COLO668 (cell line): ENCODE data around the gene WDR90.

Experiments
- DNase-seq: peaks from one replicate; lab custom pipeline; 2025; ENCODE audit not compliant: unreplicated experiment; lab: John Stamatoyannopoulos, UW

The WDR90 gene

DNA sequence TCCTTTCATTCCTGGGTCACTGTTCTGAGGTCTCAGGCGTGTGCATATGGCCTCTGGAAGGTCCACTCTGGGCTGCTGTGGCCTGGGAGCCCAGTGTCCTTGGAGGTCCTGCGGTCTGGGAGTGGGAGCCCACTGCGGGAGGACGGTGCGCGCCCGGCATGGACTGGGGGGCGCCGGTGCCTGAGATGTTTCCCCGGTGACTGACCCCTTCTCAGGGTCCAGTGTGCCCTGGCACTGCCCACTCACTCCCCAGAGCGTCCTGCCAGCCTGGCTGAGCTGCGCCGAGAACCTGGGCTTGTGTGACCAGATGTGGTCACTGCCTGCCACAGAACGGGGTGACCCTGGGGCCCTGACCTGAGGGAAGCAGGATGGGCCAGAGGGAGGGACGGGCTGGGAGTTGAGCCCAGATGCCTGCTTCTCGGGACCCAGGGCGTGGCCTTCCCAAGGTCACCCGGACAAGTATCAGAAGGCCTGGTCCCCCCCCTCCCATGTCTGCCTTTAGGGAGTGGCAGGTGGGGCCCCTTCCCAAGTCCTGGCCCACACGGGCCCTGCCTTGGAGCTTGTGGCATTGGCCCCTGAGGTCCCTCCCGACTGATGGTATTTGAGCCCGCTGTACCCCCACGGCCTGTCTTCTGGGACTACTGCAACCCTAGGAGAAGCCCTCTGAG, 25.2 kb downstream of the WDR90 start:
- no peak for DNase-seq

DNA sequence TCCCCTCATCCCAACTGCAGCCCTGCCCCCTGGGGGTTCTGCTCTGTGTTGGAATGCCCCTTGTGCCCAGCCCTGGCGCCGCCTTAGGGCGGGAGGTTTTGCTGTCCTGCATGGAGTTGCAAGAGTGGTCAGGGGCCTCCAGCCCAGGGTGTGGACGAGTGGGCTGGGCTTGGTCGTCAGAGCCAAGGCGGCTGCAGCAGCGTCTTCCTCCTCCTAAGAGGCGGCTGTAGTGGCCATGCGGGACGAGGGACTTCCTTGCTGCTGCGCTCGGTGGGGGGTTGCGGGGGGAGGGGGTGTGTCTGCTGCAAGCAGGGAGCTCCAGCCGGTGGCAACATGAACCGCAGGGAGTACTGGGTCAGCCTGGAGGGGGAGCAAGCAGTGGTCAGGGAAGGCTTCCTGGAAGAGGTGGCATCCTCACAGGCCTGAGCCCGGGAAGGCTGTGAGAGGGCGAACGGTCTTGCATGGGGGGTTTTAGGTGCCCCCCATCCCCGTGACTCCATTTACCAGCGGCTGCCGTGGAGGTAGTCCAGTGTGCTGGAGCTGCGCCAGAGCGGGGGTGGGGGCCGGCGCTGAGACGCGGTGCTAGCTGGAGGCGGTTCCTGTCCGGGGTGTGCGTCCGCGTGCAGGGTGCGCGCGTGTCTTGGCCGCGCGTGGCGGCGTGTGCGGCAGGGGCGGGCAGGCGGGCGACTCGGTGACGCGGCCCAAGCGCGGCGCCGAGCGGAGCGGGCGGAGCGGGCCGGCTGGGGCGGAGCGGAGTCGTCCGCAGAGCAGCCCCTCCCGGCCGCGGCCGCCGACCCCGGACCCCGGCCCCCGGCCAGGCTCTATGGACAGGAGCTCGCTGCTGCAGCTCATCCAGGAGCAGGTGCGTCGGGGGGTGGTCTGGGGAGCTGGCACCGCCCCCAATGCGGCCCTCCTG, 26.1 kb downstream of the WDR90 start, which contains the start of gene RHBDL1:
TSS of gene RHBDL1 (plus strand) at position 704 of the 916 bp plus-strand sequence. CDS start at position 824, 120 bp downstream.
- DNase-seq: peak; percentile 41

DNA sequence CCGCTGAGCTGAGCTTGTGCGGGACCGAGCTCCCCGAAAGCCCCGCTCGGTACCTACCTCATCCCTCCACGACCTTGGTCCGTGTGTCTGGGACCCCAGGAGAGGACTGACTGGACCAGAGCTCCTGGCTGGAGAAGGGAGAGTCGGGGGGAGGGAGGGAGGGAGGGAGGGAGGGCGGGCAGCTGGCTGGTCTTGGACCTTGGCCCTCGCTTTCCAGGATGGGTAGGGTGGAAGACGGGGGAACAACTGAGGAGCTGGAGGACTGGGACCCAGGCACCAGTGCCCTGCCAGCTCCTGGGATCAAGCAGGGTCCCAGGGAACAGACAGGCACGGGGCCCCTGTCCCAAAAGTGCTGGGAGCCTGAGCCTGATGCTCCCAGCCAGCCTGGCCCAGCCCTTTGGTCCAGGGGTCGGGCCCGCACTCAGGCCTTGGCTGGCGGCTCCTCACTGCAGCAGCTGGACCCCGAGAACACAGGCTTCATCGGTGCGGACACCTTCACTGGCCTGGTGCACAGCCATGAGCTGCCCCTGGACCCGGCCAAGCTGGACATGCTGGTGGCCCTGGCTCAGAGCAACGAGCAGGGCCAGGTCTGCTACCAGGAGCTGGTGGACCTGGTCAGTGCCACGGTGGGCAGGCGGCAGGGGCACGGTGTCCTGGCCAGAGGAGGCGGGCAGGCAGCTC, 26.9 kb downstream of the WDR90 start:
- peak; percentile 38 for DNase-seq

DNA sequence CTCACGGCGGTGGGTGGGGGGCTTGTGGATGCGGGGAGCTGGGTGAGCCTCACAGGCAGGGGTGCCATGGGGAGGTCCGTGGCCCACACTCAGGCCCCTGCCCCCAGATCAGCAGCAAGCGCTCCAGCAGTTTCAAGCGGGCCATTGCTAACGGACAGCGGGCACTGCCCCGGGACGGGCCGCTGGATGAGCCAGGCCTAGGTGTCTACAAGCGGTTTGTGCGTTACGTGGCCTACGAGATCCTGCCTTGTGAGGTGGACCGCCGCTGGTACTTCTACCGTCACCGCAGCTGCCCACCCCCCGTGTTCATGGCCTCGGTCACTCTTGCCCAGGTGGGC, 27.4 kb downstream of the WDR90 start:
- DNase-seq: no peak

DNA sequence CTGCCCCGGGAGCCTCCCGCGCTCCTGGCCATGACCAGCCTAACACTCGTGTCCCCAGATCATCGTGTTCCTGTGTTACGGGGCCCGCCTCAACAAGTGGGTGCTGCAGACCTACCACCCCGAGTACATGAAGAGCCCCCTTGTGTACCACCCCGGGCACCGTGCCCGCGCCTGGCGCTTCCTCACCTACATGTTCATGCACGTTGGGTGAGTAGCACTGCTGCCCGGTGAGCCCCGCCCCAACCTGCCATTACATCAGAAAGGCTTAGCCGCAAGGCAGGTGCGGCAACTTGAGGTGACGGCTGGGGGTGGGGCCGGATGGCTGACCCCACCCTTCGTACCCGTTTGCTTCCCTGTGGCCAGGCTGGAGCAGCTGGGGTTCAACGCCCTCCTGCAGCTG, 27.7 kb downstream of the WDR90 start:
- peak; percentile 95 for DNase-seq

DNA sequence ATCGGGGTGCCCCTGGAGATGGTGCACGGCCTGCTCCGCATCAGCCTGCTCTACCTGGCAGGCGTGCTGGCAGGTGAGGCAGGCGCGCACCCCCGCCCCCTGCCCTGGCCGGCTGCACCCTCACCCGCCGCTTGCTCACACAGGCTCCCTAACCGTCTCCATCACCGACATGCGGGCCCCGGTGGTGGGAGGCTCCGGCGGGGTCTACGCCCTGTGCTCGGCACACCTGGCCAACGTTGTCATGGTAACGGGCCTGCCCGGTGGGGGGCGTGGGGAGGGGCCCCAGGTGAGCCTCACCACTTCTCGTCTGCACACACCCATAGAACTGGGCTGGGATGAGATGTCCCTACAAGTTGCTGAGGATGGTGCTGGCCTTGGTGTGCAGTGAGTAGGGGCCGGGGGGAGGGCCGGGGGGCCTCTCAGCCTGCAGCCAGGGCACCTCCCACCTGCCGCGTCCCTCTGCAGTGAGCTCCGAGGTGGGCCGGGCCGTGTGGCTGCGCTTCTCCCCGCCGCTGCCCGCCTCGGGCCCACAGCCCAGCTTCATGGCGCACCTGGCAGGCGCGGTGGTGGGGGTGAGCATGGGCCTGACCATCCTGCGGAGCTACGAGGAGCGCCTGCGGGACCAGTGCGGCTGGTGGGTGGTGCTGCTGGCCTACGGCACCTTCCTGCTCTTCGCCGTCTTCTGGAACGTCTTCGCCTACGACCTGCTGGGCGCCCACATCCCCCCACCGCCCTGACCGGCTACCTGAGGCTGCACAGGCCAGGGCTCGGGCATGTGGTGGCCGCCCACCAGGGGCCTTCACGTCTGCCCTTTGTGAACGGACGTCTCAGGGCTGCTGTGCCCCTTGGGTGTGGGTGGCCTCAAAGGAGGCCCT, 28.4 kb downstream of the WDR90 start:
- DNase-seq: peak; percentile 72

DNA sequence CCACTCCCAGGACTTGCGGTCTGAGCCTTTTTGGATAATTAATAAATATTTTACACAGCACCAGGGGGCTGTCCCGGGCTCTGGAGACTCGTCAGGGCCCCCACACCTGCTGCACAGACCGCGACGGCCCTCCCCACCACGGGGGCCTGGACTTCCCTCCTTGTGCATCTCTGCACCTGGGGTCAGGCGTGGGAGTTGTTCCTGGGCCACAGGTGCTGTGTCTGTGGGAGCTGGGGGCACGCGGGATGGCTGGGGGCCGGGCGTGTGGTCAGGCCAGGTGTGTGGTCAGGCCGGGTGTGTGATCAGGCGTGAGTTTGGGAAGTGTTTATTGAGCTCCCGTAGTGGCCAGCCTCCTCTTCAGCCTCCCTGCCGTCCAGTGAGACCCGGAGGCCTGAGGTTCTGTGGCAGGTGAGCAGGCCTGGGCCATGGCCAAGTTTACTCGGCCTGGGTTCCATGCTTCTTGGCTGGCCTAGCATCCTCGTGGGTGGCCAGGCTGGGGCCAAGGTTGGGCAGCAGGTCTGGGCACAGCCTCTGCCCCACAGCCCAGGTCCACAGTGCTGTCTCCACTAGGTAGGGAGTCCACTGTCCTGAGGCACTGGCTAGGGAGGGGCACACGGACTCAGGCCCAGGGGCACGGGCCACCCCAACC, 29.2 kb downstream of the WDR90 start:
- DNase-seq: peak; percentile 16

DNA sequence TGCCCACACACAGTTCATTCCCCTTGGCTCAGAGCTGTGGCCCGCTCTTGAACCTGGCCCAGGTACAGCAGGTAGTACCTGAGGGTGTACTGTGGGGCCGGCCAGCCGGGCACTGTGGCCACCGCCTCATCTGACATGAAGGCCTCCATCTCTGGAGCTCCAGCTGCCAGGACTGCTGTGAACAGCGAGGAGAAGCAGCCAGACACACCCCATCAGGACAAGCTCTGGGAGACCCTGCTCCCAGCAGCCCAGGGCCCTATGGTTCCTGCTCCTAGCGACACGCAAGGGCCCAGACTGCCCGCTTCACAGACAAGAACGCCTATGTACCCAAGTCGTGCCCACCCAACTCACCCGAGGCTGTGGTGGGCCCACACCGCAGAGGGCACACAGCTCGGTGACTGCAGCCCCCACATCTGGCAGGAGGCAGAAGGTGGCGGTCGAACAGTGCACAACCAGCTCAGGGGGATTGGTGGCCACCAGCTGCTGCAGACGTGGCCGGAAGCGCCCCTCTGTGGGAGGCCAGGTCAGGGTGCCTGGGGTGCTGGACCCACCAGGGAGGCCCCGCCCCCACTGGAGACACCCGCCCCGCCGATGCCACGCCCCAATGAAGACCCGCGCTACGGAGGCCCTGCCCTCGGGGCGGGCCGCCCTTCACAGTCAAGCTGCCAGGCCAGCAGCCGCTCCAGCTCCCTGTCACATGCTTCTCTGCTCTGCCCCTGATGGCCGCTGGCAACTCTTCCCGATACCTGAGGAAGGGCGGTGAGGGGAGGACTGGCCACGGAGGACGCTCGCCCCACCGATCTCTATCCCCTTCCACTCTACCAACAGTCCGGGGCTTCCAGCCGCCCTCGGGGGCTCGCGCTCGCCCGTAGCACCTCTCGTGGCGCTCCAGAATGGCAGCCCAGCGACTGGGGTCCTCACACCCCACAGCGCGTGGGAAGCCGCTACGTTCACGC, 30.0 kb downstream of the WDR90 start:
- DNase-seq: peak; percentile 82

DNA sequence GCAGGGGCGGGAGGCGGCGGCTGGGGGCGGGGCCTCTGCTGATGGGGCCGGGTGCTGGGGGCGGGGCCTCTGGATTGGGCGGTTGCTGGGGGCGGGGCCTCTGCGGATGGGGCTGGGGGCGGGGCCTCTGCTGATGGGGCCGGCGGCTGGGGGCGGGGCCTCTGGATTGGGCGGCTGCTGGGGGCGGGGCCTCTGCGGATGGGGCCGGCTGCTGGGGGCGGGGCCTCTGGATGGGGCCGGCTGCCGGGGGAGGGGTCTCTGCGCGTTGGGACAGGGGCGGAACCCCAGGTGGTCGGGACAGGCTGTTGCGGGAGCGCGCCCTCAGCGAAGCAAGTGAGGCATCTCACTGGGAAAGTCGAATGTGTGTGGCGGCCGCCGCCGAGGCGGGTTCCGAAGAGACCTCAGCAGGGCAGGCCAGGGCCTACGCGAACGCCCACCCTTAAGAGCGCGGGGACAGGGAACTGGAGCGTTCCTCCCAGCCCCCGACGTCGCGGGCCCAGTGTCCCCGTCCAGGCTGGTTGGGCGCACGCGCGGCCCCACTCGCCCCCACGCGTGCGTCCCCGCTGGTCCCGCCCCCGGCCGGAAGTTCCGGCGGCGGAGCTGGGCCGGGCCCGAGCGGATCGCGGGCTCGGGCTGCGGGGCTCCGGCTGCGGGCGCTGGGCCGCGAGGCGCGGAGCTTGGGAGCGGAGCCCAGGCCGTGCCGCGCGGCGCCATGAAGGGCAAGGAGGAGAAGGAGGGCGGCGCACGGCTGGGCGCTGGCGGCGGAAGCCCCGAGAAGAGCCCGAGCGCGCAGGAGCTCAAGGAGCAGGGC, 30.9 kb downstream of the WDR90 start, which contains the start of gene STUB1:
TSS of gene STUB1 (plus strand) at position 597 of the 811 bp plus-strand sequence. CDS start at position 713, 116 bp downstream.
- peak; percentile 89 for DNase-seq

DNA sequence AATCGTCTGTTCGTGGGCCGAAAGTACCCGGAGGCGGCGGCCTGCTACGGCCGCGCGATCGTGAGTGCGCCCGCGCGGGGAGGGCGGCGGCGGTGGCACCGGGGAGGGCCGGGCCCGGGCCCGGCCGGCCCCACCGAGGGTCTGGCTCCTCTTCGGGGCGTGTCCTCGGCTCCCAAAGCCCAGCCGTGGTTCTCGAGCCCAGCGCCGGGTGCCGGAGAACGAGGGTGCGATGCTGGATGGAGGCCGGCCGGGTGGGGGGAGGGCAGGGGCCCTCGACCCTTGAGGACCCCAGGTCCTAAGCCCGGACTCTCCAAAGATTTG, 31.4 kb downstream of the WDR90 start:
- no peak for DNase-seq

DNA sequence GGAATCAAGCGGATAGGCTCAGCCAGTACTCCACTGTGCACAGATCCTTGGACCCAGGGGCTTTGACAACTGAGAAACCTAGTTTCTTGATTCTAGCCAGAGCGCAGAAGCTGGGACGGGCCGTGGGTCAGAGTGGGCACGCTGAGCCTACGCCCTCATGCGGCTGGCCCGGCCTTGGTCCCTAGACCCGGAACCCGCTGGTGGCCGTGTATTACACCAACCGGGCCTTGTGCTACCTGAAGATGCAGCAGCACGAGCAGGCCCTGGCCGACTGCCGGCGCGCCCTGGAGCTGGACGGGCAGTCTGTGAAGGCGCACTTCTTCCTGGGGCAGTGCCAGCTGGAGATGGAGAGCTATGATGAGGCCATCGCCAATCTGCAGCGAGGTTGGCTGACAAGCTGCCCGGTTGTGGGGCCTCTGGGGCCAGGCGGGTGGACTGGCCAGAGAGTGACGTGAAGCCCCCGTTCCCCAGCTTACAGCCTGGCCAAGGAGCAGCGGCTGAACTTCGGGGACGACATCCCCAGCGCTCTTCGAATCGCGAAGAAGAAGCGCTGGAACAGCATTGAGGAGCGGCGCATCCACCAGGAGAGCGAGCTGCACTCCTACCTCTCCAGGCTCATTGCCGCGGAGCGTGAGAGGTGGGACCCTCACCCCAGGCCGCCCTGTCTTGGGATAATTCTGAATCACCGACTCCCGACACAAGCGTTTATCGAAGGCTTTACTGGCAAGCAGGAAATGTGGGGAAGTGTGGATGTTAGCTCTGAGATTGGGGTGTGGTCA, 32.0 kb downstream of the WDR90 start:
- DNase-seq: peak; percentile 66

DNA sequence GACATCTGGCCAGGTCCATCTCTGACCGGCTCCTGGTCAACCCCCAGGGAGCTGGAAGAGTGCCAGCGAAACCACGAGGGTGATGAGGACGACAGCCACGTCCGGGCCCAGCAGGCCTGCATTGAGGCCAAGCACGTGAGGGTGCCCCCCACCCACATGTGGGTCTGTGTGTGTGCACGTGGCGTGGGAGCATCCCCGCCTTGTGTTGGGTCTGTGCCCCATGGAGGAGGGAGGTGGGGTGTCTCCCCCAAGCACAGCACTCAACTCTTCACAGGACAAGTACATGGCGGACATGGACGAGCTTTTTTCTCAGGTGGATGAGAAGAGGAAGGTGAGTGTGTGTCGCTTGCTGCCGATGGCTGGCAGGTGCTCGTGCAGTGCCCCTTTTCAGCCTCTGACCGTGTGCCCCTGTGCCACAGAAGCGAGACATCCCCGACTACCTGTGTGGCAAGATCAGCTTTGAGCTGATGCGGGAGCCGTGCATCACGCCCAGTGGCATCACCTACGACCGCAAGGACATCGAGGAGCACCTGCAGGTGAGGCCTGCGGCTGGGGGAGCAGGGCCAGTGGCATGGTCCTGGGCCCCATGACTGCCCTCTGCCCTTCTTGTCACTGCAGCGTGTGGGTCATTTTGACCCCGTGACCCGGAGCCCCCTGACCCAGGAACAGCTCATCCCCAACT, 32.7 kb downstream of the WDR90 start:
- DNase-seq: peak; percentile 50

DNA sequence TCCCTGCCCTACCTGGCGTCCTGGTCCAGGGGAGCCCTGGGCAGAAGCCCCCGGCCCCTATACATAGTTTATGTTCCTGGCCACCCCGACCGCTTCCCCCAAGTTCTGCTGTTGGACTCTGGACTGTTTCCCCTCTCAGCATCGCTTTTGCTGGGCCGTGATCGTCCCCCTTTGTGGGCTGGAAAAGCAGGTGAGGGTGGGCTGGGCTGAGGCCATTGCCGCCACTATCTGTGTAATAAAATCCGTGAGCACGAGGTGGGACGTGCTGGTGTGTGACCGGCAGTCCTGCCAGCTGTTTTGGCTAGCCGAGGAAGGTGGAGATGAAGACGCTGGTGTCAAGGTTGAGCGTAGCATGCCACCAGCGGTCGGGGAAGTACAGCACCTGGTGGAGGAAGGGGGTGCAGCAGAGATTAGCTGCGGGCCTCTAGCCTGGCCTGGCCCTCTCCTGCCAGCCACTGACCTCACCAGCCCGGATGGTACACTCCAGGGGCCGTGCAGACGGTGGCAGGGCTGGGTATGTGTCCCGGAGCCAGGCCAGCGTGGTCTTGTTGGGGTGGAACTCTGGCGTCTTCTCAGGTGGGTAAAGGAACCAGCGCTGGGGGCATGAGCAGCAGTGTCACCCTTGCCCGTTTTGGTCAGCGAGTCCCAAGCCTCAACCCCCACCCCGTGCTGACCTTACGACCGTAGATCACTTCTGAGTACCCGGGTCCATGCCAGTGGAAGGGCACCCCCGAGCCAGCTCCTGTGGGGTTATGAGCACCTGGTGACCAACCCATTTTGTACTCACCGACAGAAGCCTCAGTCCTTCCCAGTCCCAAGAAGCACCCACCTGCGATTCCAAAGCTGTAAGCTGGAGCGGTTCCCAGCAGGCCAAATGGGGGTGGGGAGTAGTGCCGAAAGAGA, 33.6 kb downstream of the WDR90 start:
- no peak for DNase-seq

DNA sequence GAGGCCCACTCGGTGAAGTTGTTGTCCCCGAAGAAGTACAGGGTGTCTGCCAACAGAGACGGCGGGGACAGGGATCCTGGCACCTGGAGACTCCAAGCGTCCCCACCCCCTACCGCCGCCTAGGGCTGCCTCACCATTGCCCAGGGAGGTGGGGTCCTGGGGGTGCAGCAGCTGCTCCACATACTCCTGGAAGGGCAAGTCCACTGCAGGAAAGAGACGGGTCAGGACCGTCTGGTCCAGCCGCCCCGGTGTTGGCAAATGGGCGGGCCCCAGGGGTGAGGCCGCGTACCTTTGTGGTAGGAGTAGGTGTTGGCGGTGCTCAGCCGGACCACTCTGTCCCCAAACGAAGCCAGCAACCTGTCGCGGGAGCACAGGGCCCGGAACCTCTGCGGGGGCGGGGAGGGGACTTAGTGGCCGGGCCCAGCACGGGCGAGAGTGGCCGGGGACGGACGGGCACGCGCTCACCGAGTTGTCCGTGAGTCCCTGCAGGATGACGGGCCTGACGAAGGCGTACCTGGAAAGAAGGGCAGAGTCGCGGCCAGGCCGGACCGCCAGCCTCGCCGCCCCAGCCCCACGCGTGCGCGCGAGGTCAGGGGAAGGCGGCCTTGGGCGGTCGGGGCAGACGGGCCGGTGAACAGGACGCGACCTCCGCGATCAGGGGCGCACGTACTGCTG, 34.4 kb downstream of the WDR90 start:
- DNase-seq: peak; percentile 48

DNA sequence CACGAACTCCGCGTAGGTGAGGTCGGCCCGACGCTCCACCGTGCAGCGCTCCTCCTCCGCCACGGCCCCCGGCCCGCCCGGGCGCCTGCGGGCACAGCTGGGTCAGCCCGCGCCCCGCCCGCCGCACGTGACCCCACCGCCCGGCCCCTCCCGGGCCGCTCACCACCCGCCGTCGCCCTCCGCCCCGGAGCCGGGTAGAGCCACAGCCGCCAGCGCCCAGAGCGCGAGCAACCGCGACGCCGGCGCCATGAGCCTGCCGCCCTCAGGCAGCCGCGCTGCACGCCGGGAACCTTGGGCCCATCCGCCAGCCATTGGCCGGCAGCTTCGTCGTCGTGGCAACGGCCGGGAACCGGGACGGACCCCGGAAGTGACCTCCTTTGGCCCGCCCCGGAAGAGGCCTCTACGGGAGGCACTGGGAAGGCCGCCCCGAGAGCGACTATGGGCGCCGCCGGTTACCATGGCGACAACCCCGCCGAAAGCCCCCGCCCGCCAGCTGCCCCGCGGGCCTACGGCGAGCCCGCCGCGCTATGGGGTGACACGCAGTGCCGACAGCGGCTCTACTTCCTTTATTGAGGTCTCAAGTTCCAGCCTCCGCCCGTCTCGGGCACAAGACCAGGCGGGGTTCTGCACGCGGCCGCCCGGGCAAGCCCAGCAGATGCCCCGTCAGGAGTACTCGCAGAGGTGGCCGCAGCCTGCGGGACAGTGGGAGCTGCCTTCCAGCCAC, 35.1 kb downstream of the WDR90 start, which contains the start of gene JMJD8:
TSS of gene JMJD8 (minus strand) at position 264 of the 724 bp plus-strand sequence. CDS start at position 249, 15 bp downstream.
- DNase-seq: peak; percentile 99
